ENCODE measurements around the gene SDC4. TPM values are rescaled to one million over a fixed set of nuclear protein-coding genes. Genes with fewer than 3 reads are reported as not detected.

SDC4 gene
- total and polyA plus RNA-seq, 2 experiments from 2014 or later: 28.5 to 39.9 TPM

DNA sequence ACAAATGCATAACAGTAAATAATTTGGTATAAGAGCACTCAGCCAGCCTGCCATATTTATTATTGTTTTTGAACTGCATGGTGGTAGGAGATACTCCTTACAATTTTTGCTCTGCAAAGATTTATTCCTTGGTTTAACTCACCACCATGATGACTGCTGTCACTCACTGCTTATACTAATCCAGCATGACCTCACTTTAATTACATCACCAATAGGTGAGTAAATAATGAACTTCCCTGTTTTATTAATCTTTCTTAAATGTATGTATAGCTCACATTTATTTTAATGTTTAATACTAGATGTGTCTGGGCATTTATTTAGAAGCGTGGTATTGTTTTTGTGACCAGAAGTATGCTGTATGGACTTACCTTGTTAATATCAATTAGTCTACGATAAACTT, 42.7 kb upstream of the SDC4 start:
- no peaks in the 10 kb centered on the region for H3K4me1 Mint-ChIP-seq
- Histone ChIP-seq H3K4me3 (no peak overlapping the region), H3K36me3 (ENCODE audit: insufficient read depth) (no peaks in the 10 kb centered on the region), H3K79me2 (replicated peaks; ENCODE audit: insufficient read depth) (no peaks in the 10 kb centered on the region), H2AFZ (no peak overlapping the region), H3F3A (replicated peaks; ENCODE audit: low read depth) (no peaks in the 10 kb centered on the region), H3K27me3 (ENCODE audit: insufficient read depth) (no peaks in the 10 kb centered on the region), H3K4me1 (ENCODE audit: insufficient read depth) (no peaks in the 10 kb centered on the region), H3K27ac (ENCODE audit: low read depth) (no peak overlapping the region), H3K4me2 (no peak overlapping the region), H3K9me2 (ENCODE audit: insufficient read depth) (no peaks in the 10 kb centered on the region), H4K20me1 (replicated peaks; ENCODE audit: insufficient read depth) (no peaks in the 10 kb centered on the region)
- TF ChIP-seq ZNF462 (CRISPR knock-in tag; IDR thresholded peaks at IDR 0.05): no peak
- no peak for TF ChIP-seq EZH2 (IDR thresholded peaks at IDR 0.05; ENCODE audit: low read depth, unreplicated experiment)
- TF ChIP-seq STAT1 (IDR thresholded peaks at IDR 0.05; ENCODE audit: unreplicated experiment): no peak
- no peak for TF ChIP-seq ZNF331 (CRISPR knock-in tag; IDR thresholded peaks at IDR 0.05; ENCODE audit: low read depth)
- TF ChIP-seq REST (IDR thresholded peaks at IDR 0.05; ENCODE audit: unreplicated experiment): no peak
- TF ChIP-seq NANOG (IDR thresholded peaks at IDR 0.05; ENCODE audit: borderline replicate concordance): no peak
- TF ChIP-seq CREB1 (CRISPR knock-in tag; IDR thresholded peaks at IDR 0.05; ENCODE audit: low read depth): no peak
- TF ChIP-seq POLR2AphosphoS5 (IDR thresholded peaks at IDR 0.05; ENCODE audit: low read depth): no peak
- no peak for TF ChIP-seq ZNF114 (CRISPR knock-in tag; IDR thresholded peaks at IDR 0.05)
- TF ChIP-seq, protein P1, sequence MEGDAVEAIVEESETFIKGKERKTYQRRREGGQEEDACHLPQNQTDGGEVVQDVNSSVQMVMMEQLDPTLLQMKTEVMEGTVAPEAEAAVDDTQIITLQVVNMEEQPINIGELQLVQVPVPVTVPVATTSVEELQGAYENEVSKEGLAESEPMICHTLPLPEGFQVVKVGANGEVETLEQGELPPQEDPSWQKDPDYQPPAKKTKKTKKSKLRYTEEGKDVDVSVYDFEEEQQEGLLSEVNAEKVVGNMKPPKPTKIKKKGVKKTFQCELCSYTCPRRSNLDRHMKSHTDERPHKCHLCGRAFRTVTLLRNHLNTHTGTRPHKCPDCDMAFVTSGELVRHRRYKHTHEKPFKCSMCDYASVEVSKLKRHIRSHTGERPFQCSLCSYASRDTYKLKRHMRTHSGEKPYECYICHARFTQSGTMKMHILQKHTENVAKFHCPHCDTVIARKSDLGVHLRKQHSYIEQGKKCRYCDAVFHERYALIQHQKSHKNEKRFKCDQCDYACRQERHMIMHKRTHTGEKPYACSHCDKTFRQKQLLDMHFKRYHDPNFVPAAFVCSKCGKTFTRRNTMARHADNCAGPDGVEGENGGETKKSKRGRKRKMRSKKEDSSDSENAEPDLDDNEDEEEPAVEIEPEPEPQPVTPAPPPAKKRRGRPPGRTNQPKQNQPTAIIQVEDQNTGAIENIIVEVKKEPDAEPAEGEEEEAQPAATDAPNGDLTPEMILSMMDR (conservative IDR thresholded peaks at IDR 0.05; ENCODE audit: low read depth in 2 of 2): no peak
- no peak for TF ChIP-seq EZH2phosphoT487 (IDR thresholded peaks at IDR 0.05; ENCODE audit: unreplicated experiment)
- no peak overlapping the region for H3K4me3 Mint-ChIP-seq
- H3K9me3 Mint-ChIP-seq: no peaks in the 10 kb centered on the region
- H3K36me3 Mint-ChIP-seq (ENCODE audit: low read depth): no peaks in the 10 kb centered on the region
- no peak for ATAC-seq
- no peaks in the 10 kb centered on the region for H3K27me3 Mint-ChIP-seq (ENCODE audit: insufficient read depth, low read depth, poor library complexity)
- H3K27ac Mint-ChIP-seq: no peak overlapping the region
- DNase-seq (ENCODE audit: low spot score): no peak
